Measurements from ENCODE around the gene HORMAD2. TPM values are rescaled to one million over a fixed set of nuclear protein-coding genes. Genes with fewer than 3 reads are reported as not detected.

Gene HORMAD2
- total and polyA plus RNA-seq, 2 donors (not counting 3 experiments of a cell fraction or from before 2014, with no cell fraction given): not detected

DNA sequence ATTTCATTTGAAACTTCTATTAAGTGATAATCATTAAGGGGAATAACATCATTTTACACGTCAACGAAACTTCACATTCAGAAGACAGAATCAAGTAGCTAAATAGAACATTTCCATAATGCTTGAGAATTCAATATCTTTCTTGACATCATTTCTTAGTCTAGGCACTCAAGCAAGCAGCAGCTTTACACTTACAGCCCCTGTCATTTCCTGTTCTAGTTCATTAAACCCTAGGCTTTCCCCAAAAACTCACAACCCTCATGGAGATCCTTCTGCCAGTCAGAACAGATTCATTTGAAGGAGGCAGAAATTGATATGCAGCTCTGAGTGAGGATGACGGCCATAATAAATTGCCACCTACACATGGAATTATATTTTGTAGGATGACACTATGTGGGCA is 5.3 kb upstream of the HORMAD2 start:
- no TSS peak for BruUV-seq (replicated peaks)
- dilution Hi-C loops (cut with MboI; ENCODE audit: extremely low pct_ligation_motif_present, low sequenced_read_pairs): no loop called here
- CTCF ChIA-PET: interaction anchor here (1.2 to 2.9 kb wide), 3 partner anchors 13 to 385 kb away, joined by 4 to 9 read pairs (median 8); no protein-coding TSS in a partner anchor

More for the DNA sequence above, 5.3 kb upstream of the HORMAD2 start:
- H3K79me2 ChIP-seq (ENCODE audit: control insufficient read depth, insufficient read depth, low read length): no peaks in the 10 kb centered on the region
- intact Hi-C loops (cut with micrococcal nuclease): no loop called here
- no peaks in the 10 kb centered on the region for H3K9me3 ChIP-seq (replicated peaks; ENCODE audit: control insufficient read depth, insufficient read depth, low read length)
- H3K9ac ChIP-seq (replicated peaks; ENCODE audit: extremely low read depth, insufficient read depth, low read length): no peak overlapping the region
- no peak overlapping the region for H3K4me2 ChIP-seq (ENCODE audit: insufficient read depth, low read length)
- POLR2A ChIA-PET: no interaction called here
- H3K9me1 ChIP-seq (replicated peaks; ENCODE audit: control insufficient read depth, extremely low read depth, insufficient read depth, low read length): no peaks in the 10 kb centered on the region
- H3K27ac ChIP-seq (ENCODE audit: insufficient read depth, low read depth, low read length): no peak overlapping the region
- DNase-seq (ENCODE audit: low read depth, low spot score): no peak
- no peak overlapping the region for H3K4me3 ChIP-seq (replicated peaks in 1 of 3; ENCODE audit: insufficient read depth in 1 of 3, low read depth in 1 of 3, low read length in 3 of 3)
- H4K20me1 ChIP-seq (replicated peaks; ENCODE audit: control insufficient read depth, extremely low read depth, insufficient read depth, low read length): no peaks in the 10 kb centered on the region
- TF ChIP-seq POLR2AphosphoS5 (IDR thresholded peaks at IDR 0.05; ENCODE audit: insufficient read depth, low read depth, low read length) (no peak), GATA2 (IDR thresholded peaks at IDR 0.05; ENCODE audit: insufficient read depth, insufficient read length, low read depth, low read length) (no peak), MYC (IDR thresholded peaks at IDR 0.05; ENCODE audit: low read depth, low read length) (no peak), POLR2A (IDR thresholded peaks at IDR 0.05; ENCODE audit: low read depth, low read length) (no peak), FOS (IDR thresholded peaks at IDR 0.05; ENCODE audit: borderline replicate concordance, insufficient read depth, low read length) (no peak), EZH2 (IDR thresholded peaks at IDR 0.05; ENCODE audit: borderline replicate concordance, low read depth, low read length, severe bottlenecking) (no peak)
- TF ChIP-seq, protein P1, sequence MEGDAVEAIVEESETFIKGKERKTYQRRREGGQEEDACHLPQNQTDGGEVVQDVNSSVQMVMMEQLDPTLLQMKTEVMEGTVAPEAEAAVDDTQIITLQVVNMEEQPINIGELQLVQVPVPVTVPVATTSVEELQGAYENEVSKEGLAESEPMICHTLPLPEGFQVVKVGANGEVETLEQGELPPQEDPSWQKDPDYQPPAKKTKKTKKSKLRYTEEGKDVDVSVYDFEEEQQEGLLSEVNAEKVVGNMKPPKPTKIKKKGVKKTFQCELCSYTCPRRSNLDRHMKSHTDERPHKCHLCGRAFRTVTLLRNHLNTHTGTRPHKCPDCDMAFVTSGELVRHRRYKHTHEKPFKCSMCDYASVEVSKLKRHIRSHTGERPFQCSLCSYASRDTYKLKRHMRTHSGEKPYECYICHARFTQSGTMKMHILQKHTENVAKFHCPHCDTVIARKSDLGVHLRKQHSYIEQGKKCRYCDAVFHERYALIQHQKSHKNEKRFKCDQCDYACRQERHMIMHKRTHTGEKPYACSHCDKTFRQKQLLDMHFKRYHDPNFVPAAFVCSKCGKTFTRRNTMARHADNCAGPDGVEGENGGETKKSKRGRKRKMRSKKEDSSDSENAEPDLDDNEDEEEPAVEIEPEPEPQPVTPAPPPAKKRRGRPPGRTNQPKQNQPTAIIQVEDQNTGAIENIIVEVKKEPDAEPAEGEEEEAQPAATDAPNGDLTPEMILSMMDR (IDR thresholded peaks at IDR 0.05; ENCODE audit: extremely low read depth in 1 of 2, insufficient read depth in 1 of 2, low read depth in 1 of 2, low read length in 2 of 2): no peak
- no peaks in the 10 kb centered on the region for H3K4me1 ChIP-seq (ENCODE audit: control insufficient read depth, extremely low read depth, insufficient read depth, low read length)
- H2AFZ ChIP-seq (ENCODE audit: low read depth, low read length): no peak overlapping the region
- H3K36me3 ChIP-seq (ENCODE audit: control insufficient read depth in 2 of 2, extremely low read depth in 1 of 2, insufficient read depth in 2 of 2, low read length in 2 of 2): no peaks in the 10 kb centered on the region
- H3K27me3 ChIP-seq (ENCODE audit: control insufficient read depth in 2 of 2, insufficient read depth in 2 of 2, low read length in 2 of 2): peaks cover 28 to 38% of the 10 kb centered on the region in 2 experiments
- no peak for FAIRE-seq

Measured in endothelial cell of umbilical vein (primary cell).